ENCODE measurements around the gene GALNT1. TPM values are rescaled to one million over a fixed set of nuclear protein-coding genes. Genes with fewer than 3 reads are reported as not detected.

The GALNT1 gene
- total RNA-seq, 2 donors from 2014 or later = 29.6 to 35.2 TPM

DNA sequence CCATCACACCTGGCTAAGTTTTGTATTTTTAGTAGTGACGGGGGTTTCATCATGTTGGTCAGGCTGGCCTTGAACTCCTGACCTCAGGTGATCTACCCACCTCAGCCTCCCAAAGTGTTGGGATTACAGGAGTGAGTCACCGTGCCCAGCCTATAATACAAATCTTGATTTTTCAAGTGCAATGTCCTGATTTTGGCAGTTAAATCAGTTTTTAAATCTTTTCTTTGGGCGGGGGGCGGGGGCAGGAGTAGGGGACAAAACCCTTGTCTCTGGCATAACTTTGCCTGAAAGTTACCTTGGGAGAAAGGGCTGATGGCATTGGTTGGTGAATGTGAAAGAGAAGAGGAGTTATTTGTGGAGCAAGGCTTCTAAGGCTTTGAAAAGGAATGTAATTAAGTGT lies 12.3 kb downstream of the GALNT1 start:
- TF ChIP-seq, protein P1, sequence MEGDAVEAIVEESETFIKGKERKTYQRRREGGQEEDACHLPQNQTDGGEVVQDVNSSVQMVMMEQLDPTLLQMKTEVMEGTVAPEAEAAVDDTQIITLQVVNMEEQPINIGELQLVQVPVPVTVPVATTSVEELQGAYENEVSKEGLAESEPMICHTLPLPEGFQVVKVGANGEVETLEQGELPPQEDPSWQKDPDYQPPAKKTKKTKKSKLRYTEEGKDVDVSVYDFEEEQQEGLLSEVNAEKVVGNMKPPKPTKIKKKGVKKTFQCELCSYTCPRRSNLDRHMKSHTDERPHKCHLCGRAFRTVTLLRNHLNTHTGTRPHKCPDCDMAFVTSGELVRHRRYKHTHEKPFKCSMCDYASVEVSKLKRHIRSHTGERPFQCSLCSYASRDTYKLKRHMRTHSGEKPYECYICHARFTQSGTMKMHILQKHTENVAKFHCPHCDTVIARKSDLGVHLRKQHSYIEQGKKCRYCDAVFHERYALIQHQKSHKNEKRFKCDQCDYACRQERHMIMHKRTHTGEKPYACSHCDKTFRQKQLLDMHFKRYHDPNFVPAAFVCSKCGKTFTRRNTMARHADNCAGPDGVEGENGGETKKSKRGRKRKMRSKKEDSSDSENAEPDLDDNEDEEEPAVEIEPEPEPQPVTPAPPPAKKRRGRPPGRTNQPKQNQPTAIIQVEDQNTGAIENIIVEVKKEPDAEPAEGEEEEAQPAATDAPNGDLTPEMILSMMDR (IDR thresholded peaks at IDR 0.05) = no peak
- Histone ChIP-seq H3K27ac (no peak overlapping the region), H3K36me3 (no peaks in the 10 kb centered on the region), H3K27me3 (no peaks in the 10 kb centered on the region), H3K4me1 (peaks cover 0 to 15% of the 10 kb centered on the region in 2 donors), H3K9me3 (no peaks in the 10 kb centered on the region), H3K4me3 (no peak overlapping the region)
- no peak for DNase-seq (ENCODE audit: low spot score)

DNA sequence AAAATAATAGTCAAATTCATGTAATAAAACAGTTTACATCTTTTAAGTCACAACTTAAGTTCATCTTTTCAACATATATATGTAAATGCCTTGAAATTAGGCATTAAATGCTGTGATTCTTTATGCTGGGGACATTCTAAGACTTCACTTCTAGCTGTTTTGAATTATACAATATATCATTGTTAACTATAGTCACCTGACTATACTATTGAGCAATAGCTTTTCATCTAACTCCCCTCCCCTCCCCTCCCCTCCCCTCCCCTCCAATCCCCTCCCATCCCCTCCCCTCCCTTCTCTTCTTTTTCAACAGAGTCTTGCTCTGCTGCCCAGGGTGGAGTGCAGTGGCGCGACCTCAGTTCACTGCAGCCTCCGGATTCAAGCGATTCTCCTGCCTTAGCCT lies 16.2 kb downstream of the GALNT1 start:
- Histone ChIP-seq H3K27ac (no peak overlapping the region), H3K9me3 (peaks cover 0 to 17% of the 10 kb centered on the region in 2 donors), H3K4me3 (no peak overlapping the region), H3K36me3 (no peaks in the 10 kb centered on the region), H3K27me3 (no peaks in the 10 kb centered on the region), H3K4me1 (peaks cover 0 to 4% of the 10 kb centered on the region in 2 donors)
- no peak for DNase-seq (ENCODE audit: low spot score)
- TF ChIP-seq, protein P1 (IDR thresholded peaks at IDR 0.05) = no peak

DNA sequence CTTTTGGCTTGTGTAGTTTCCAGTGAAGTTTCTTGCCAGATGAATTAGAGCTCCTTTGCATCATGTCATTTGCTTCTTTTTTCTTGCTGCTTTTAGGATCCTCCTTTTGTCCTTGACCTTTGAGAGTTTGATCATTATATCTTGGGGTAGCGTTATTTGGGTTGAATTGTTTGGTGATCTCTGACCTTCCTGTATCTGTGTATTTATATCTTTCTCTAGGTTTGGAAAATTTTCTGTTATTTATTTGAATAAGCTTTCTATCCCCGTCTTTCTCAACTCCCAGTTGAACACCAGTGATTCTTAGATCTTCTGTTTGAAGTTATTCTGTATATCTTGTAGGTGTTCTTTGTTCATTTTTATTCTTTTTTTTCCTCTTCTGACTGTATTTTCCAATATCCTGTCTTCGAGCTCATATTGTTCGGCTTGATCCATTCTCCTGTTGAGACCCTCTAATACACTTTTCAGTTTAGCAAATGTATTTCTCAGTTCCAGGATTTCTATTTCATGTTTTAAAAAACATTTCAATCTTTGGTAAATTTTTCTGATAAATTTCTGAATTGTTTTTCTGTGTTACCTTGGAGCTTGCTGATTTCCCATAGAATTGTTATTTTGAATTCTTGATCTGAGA lies 20.8 kb downstream of the GALNT1 start:
- peaks cover 0 to 26% of the 10 kb centered on the region in 2 donors for H3K9me3 ChIP-seq
- no peaks in the 10 kb centered on the region for H3K36me3 ChIP-seq
- TF ChIP-seq, protein P1 (IDR thresholded peaks at IDR 0.05) = no peak
- no peak overlapping the region for H3K4me3 ChIP-seq
- no peaks in the 10 kb centered on the region for H3K4me1 ChIP-seq
- DNase-seq (ENCODE audit: low spot score) = no peak
- H3K27me3 ChIP-seq = no peaks in the 10 kb centered on the region
- no peak overlapping the region for H3K27ac ChIP-seq

DNA sequence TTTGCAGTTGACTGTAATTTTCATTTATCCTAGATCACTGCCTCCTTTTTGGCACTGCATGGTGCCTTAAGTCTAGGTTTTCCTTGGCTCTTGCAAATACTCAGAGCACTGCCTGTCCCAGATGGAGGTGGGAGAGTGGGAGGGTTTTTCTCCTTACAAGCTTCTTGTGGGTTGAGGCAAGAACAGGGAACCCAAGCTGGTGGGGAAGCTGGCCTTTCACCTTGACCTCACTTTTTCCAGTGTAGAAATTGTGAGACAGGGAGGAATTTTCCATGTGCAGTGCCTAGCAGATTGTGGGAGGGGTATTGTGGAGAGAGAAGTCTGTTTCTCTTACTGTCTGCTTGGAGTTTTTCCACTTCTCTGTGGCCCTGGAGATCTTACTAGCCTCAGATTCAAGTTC lies 21.5 kb downstream of the GALNT1 start:
- Histone ChIP-seq H3K36me3 (no peaks in the 10 kb centered on the region), H3K27ac (no peak overlapping the region), H3K9me3 (peaks cover 0 to 26% of the 10 kb centered on the region in 2 donors), H3K4me3 (no peak overlapping the region), H3K4me1 (no peaks in the 10 kb centered on the region), H3K27me3 (no peaks in the 10 kb centered on the region)
- DNase-seq (ENCODE audit: low spot score) = no peak
- TF ChIP-seq, protein P1 (IDR thresholded peaks at IDR 0.05) = no peak

GRCh38 chr18:35603528-35603927 lies 22.0 kb downstream of the GALNT1 start:
- Histone ChIP-seq H3K27me3 (no peaks in the 10 kb centered on the region), H3K4me3 (no peak overlapping the region), H3K36me3 (no peaks in the 10 kb centered on the region), H3K9me3 (peaks cover 0 to 26% of the 10 kb centered on the region in 2 donors), H3K4me1 (no peaks in the 10 kb centered on the region), H3K27ac (no peak overlapping the region)
- no peak for DNase-seq (ENCODE audit: low spot score)
- TF ChIP-seq, protein P1 (IDR thresholded peaks at IDR 0.05) = no peak

GRCh38 chr18:35604369-35604768 lies 22.8 kb downstream of the GALNT1 start:
- Histone ChIP-seq H3K4me1 (peaks cover 0 to 5% of the 10 kb centered on the region in 2 donors), H3K27ac (no peak overlapping the region), H3K9me3 (peaks cover 0 to 26% of the 10 kb centered on the region in 2 donors), H3K36me3 (no peaks in the 10 kb centered on the region), H3K27me3 (no peaks in the 10 kb centered on the region), H3K4me3 (no peak overlapping the region)
- no peak for DNase-seq (ENCODE audit: low spot score)
- TF ChIP-seq, protein P1 (IDR thresholded peaks at IDR 0.05) = no peak
